Liver (tissue), 3 donors: Measurements from ENCODE around the gene KHDRBS2.

ENCODE experiments used
- EGR1 ChIP-seq, 2 donors: IDR thresholded peaks; 2 replicates each; pipeline ENCODE4 v1.6.1; 2016 to 2018; ENCODE audit warnings: antibody characterized with exemption in 2 of 2, low read depth in 2 of 2
- NR2F2 ChIP-seq: IDR thresholded peaks from 2 replicates; pipeline ENCODE4 v1.6.1; 2016; ENCODE audit warnings: antibody characterized with exemption
- REST ChIP-seq: IDR thresholded peaks from 2 replicates; pipeline ENCODE4 v1.6.1; 2016; ENCODE audit warnings: antibody characterized with exemption, mild to moderate bottlenecking
- SP1 ChIP-seq: IDR thresholded peaks from 2 replicates; pipeline ENCODE4 v1.6.1; 2018; ENCODE audit warnings: antibody characterized with exemption, mild to moderate bottlenecking
- TAF1 ChIP-seq: conservative IDR thresholded peaks from 2 replicates; pipeline ENCODE4 v1.6.1; 2016; ENCODE audit warnings: antibody characterized with exemption, mild to moderate bottlenecking
- YY1 ChIP-seq: IDR thresholded peaks from 2 replicates; pipeline ENCODE4 v1.6.1; 2016; ENCODE audit warnings: antibody characterized with exemption, mild to moderate bottlenecking
- ZBTB33 ChIP-seq: IDR thresholded peaks from 2 replicates; pipeline ENCODE4 v1.6.1; 2016; ENCODE audit warnings: antibody characterized with exemption
- TF ChIP-seq, protein P1 (sequence below): IDR thresholded peaks from 2 replicates; pipeline ENCODE4 v1.6.1; 2016; ENCODE audit warnings: antibody characterized with exemption
- TF ChIP-seq, protein P2 (sequence below): fragments of 150-350 bp; IDR thresholded peaks from 2 replicates; pipeline ENCODE4 v1.5.1; 2017; ENCODE audit warnings: improper control_type of control experiment, low read depth, low read length; ENCODE audit not compliant: missing input control
- donor health status: healthy.
- donor health status: healthy.

GRCh38 chr6:62328607-62329006 is 42.6 kb upstream of the KHDRBS2 start:
- TF ChIP-seq, protein P1, sequence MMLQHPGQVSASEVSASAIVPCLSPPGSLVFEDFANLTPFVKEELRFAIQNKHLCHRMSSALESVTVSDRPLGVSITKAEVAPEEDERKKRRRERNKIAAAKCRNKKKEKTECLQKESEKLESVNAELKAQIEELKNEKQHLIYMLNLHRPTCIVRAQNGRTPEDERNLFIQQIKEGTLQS = no peak
- TF ChIP-seq, protein P2, sequence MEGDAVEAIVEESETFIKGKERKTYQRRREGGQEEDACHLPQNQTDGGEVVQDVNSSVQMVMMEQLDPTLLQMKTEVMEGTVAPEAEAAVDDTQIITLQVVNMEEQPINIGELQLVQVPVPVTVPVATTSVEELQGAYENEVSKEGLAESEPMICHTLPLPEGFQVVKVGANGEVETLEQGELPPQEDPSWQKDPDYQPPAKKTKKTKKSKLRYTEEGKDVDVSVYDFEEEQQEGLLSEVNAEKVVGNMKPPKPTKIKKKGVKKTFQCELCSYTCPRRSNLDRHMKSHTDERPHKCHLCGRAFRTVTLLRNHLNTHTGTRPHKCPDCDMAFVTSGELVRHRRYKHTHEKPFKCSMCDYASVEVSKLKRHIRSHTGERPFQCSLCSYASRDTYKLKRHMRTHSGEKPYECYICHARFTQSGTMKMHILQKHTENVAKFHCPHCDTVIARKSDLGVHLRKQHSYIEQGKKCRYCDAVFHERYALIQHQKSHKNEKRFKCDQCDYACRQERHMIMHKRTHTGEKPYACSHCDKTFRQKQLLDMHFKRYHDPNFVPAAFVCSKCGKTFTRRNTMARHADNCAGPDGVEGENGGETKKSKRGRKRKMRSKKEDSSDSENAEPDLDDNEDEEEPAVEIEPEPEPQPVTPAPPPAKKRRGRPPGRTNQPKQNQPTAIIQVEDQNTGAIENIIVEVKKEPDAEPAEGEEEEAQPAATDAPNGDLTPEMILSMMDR = no peak
- TF ChIP-seq TAF1 = no peak
- no peak for TF ChIP-seq SP1
- TF ChIP-seq ZBTB33 = no peak
- no peak for TF ChIP-seq EGR1 (IDR thresholded peaks at IDR 0.05; ENCODE audit: low read depth in 2 of 2)
- TF ChIP-seq YY1 = no peak
- no peak for TF ChIP-seq NR2F2
- TF ChIP-seq REST = no peak
